Activated CD8-positive, alpha-beta T cell treated with anti-CD3 and anti-CD28 coated beads for 36 hours (primary cell): ENCODE results near the gene SV2C. TPM values are rescaled to one million over a fixed set of nuclear protein-coding genes. Genes with fewer than 3 reads are reported as not detected.

ENCODE experiments used
- ATAC-seq: fragments of 200-7000 bp; cut with Tn5 transposase; one replicate; pipeline ENCODE4 v1.10.0; 2021; ENCODE audit warnings: mild to moderate bottlenecking, moderate library complexity
- CTCF ChIA-PET: fragments of 350-600 bp; sonication (Branson Sonifier 250); formaldehyde crosslinking; loops from one replicate; lab custom pipeline; 2021; ENCODE audit warnings: antibody characterized with exemption; lab: Charles Lee
- POLR2A ChIA-PET: fragments of 350-600 bp; sonication (Branson Sonifier 250); formaldehyde crosslinking; loops from one replicate; lab custom pipeline; 2021; ENCODE audit warnings: antibody characterized with exemption; lab: Charles Lee
- DNase-seq: peaks from one replicate; pipeline ENCODE4 v3.0.0-alpha.2; 2020
- H3K27ac Mint-ChIP-seq: one replicate; pipeline ENCODE4 v1.8.0; 2021; ENCODE audit warnings: mild to moderate bottlenecking, mixed read lengths
- H3K27me3 Mint-ChIP-seq: one replicate; pipeline ENCODE4 v1.8.0; 2021; ENCODE audit warnings: mixed read lengths
- H3K36me3 Mint-ChIP-seq: one replicate; pipeline ENCODE4 v1.8.0; 2021; ENCODE audit warnings: low read depth, mixed read lengths
- H3K4me1 Mint-ChIP-seq: one replicate; pipeline ENCODE4 v1.8.0; 2021; ENCODE audit warnings: low read depth, mixed read lengths
- H3K4me3 Mint-ChIP-seq: one replicate; pipeline ENCODE4 v1.8.0; 2021; ENCODE audit warnings: mild to moderate bottlenecking, moderate library complexity, mixed read lengths
- H3K9me3 Mint-ChIP-seq: one replicate; pipeline ENCODE4 v1.8.0; 2021; ENCODE audit warnings: mixed read lengths
- intact Hi-C: fragments of 100-400 bp; cut with micrococcal nuclease; formaldehyde crosslinking; loops from one replicate; pipeline ENCODE4 v1.10.0; 2022
- total RNA-seq, 2 experiments: library from RNA; stranded (reverse); gene quantifications; one replicate each; pipeline ENCODE4 v1.2.3, GENCODE V29; 2021
- TF ChIP-seq, protein P1 (sequence below): fragments of 200-600 bp; IDR thresholded peaks from one replicate; pipeline ENCODE4 v1.8.0; 2022; ENCODE audit warnings: antibody characterized with exemption, mild to moderate bottlenecking

Gene SV2C
- total RNA-seq, 2 experiments from 2014 or later = 0.07 TPM; not detected in 1

DNA sequence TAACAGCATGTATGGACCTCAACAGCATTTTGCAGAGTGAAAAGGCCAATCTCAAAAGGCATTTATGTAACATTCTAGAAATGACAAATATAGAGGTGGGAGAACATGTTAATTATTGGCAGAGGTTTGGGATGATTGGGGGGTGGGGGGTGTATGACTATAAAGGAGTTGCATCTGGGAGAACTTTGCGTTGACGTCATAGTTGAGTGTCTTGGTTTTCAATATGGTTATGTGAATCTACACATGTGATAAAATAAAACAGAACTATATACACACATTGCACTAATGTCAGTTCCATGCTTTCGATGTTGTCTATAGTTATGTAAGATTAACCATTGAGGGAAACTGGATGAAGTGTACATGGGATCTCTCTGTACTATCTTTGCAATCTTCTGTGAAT, 139.1 kb downstream of the SV2C start:
- Mint-ChIP-seq H3K36me3 (no peaks in the 10 kb centered on the region), H3K4me3 (no peak overlapping the region), H3K9me3 (no peaks in the 10 kb centered on the region), H3K27me3 (no peaks in the 10 kb centered on the region), H3K4me1 (no peaks in the 10 kb centered on the region), H3K27ac (no peak overlapping the region)
- POLR2A ChIA-PET = no interaction called here
- TF ChIP-seq, protein P1, sequence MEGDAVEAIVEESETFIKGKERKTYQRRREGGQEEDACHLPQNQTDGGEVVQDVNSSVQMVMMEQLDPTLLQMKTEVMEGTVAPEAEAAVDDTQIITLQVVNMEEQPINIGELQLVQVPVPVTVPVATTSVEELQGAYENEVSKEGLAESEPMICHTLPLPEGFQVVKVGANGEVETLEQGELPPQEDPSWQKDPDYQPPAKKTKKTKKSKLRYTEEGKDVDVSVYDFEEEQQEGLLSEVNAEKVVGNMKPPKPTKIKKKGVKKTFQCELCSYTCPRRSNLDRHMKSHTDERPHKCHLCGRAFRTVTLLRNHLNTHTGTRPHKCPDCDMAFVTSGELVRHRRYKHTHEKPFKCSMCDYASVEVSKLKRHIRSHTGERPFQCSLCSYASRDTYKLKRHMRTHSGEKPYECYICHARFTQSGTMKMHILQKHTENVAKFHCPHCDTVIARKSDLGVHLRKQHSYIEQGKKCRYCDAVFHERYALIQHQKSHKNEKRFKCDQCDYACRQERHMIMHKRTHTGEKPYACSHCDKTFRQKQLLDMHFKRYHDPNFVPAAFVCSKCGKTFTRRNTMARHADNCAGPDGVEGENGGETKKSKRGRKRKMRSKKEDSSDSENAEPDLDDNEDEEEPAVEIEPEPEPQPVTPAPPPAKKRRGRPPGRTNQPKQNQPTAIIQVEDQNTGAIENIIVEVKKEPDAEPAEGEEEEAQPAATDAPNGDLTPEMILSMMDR = no peak
- CTCF ChIA-PET = interaction anchor here (0.9 kb wide), 1 partner anchor 13 kb away, joined by 6 read pairs; no protein-coding TSS in a partner anchor
- intact Hi-C loops = no loop called here
- DNase-seq = no peak
- ATAC-seq = no peak

DNA sequence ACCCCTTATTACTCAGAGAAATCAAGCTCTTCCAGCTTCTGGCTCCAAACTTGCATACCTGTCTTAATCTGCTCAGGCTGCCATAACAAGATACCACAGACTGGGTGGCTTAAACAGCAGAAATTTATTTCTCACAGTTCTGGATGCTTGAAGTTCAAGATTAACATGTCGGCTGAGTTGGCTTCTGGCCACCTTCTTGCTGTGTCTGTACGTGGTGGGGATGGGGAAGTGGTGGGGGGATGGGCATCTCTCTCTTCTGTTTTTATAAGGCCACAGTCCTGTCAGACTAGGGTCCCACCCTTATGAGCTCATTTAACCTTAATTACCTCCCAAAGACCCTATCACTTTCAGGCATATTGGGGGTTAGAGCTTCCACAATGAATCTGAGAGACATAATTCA, 140.5 kb downstream of the SV2C start:
- Mint-ChIP-seq H3K9me3 (no peaks in the 10 kb centered on the region), H3K4me3 (no peak overlapping the region), H3K36me3 (no peaks in the 10 kb centered on the region), H3K27ac (no peak overlapping the region), H3K27me3 (no peaks in the 10 kb centered on the region), H3K4me1 (no peaks in the 10 kb centered on the region)
- TF ChIP-seq, protein P1 = no peak
- ATAC-seq = no peak
- no peak for DNase-seq
- POLR2A ChIA-PET = interaction anchor here (0.7 kb wide), 1 partner anchor 23 kb away, joined by 3 read pairs; no protein-coding TSS in a partner anchor
- intact Hi-C loops = no loop called here
- CTCF ChIA-PET = no interaction called here

DNA sequence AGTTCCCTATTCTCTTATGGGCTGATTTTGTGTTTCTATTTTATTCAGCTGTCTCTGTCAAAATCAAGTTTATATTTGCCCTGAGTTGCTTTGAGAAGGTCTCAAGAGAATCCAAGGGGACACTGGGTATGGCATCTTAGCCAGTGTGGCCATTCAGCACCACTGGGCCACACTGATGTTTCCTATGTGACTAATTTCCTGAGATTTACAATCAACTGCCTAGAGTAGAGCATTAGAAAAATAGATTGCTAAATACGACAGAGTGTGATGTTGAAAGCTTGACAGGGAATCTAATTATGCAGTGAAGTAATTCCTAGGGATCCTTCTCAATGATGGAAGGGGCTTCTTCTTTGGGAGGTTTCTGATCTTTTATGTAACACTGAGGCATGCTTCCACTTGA, 141.7 kb downstream of the SV2C start:
- DNase-seq (no peak), ATAC-seq (no peak)
- no peaks in the 10 kb centered on the region for H3K4me1 Mint-ChIP-seq
- ChIA-PET POLR2A (no interaction called here), CTCF (no interaction called here)
- no peaks in the 10 kb centered on the region for H3K9me3 Mint-ChIP-seq
- no peak overlapping the region for H3K4me3 Mint-ChIP-seq
- intact Hi-C loops = no loop called here
- TF ChIP-seq, protein P1 = no peak
- H3K27me3 Mint-ChIP-seq = peaks cover 2% of the 10 kb centered on the region
- H3K27ac Mint-ChIP-seq = no peak overlapping the region
- no peaks in the 10 kb centered on the region for H3K36me3 Mint-ChIP-seq

DNA sequence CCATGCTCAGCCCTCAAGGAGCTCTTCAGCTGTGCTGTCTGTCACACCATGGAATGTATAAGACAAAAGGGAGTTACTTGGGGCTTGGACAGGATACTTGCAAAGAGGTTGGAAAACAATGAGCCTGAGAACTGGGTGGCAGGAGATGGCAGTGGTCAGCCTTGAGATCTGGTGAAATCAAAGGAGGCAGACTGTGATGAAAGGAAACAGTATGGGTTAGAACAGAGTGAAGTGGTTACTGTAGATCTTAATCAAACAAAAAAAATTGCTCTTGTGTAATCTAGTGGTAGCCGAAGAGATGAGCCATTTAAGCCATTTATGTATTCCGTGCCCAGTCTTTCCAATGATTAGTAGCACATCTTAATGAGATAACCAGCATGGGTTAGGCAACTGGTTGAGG, 142.2 kb downstream of the SV2C start:
- DNase-seq (no peak), ATAC-seq (no peak)
- Mint-ChIP-seq H3K4me1 (no peaks in the 10 kb centered on the region), H3K27me3 (peaks cover 2% of the 10 kb centered on the region), H3K27ac (no peak overlapping the region), H3K4me3 (no peak overlapping the region), H3K9me3 (no peaks in the 10 kb centered on the region), H3K36me3 (no peaks in the 10 kb centered on the region)
- TF ChIP-seq, protein P1 = no peak
- CTCF ChIA-PET = no interaction called here
- intact Hi-C loops = no loop called here
- POLR2A ChIA-PET = no interaction called here

DNA sequence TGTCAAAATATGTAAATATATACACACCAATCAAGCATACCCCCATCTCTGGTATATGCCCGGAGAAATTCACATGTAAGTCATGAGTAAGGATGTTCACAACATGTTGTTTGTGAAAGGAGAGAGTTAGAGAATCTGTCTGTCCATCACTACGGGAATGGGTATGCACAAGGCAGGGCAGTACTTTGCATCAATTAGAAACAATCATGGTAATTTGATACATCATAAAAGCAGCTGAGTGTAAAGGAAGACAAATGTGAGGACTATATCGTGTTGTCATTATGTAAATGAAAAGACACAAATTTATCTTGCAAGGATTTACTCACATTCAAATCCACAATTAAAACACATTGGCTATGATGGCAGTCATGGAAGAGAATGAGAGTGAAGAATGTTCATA, 146.7 kb downstream of the SV2C start:
- H3K4me3 Mint-ChIP-seq = no peak overlapping the region
- H3K36me3 Mint-ChIP-seq = no peaks in the 10 kb centered on the region
- intact Hi-C loops = no loop called here
- no peak for DNase-seq
- H3K27me3 Mint-ChIP-seq = peaks cover 2% of the 10 kb centered on the region
- CTCF ChIA-PET = no interaction called here
- POLR2A ChIA-PET = no interaction called here
- H3K4me1 Mint-ChIP-seq = no peaks in the 10 kb centered on the region
- no peaks in the 10 kb centered on the region for H3K9me3 Mint-ChIP-seq
- no peak overlapping the region for H3K27ac Mint-ChIP-seq
- no peak for ATAC-seq
- TF ChIP-seq, protein P1 = no peak
